HepG2 (cell line): Measurements from ENCODE around the gene SGF29. TPM values are rescaled to one million over a fixed set of nuclear protein-coding genes. Genes with fewer than 3 reads are reported as not detected.

ENCODE experiments used
- ATAC-seq: fragments of 200-7000 bp; cut with Tn5 transposase; 3 replicates; pipeline ENCODE4 v1.9.1; 2020; ENCODE audit warnings: mild to moderate bottlenecking, moderate library complexity
- BruUV-seq: library from RNA; stranded (reverse); fragments of 400-500 nt; replicated peaks from 2 replicates; lab custom pipeline; 2021; lab: Mats Ljungman, UMichigan
- CTCF ChIA-PET: fragments of 300-600 bp; formaldehyde crosslinking; extraction: SDS; loops from one replicate; lab custom pipeline; 2021; ENCODE audit warnings: low total read pairs, inconsistent platforms, low intra/inter-chr PET ratio; lab: Yijun Ruan, JAX
- POLR2A ChIA-PET: fragments of 350-600 bp; sonication (Branson Sonifier 250); formaldehyde crosslinking; loops from one replicate; lab custom pipeline; 2020; ENCODE audit warnings: antibody characterized with exemption, inconsistent platforms; lab: Yijun Ruan, JAX
- DNase-seq: peaks from one replicate; pipeline ENCODE4 v3.0.0-alpha.2; 2015; ENCODE audit warnings: low spot score
- FAIRE-seq: peaks from 3 replicates; lab custom pipeline; 2011; peaks lifted over from hg19 to GRCh38; lab: Jason Lieb, UNC
- H2AFZ ChIP-seq: one replicate; pipeline ENCODE4 v1.6.1; 2011; ENCODE audit warnings: low read length, inconsistent platforms
- H3K27ac ChIP-seq: fragments of 300-600 bp; 3 replicates; pipeline ENCODE4 v1.8.0; 2011; ENCODE audit warnings: mixed run types, mild to moderate bottlenecking, mixed read lengths, low read length, inconsistent platforms; ENCODE audit not compliant: insufficient read depth; ENCODE audit errors: extremely low read length
- H3K27me3 ChIP-seq, 2 experiments: fragments of 200-600 bp in 1 of 2; 2 replicates in 1 of 2; 3 replicates in 1 of 2; pipeline versions ENCODE4 v1.6.0 to v1.8.0; 2011; ENCODE audit warnings: low read length in 2 of 2, mild to moderate bottlenecking in 2 of 2, moderate library complexity in 2 of 2, inconsistent platforms in 1 of 2; ENCODE audit not compliant: insufficient read depth in 2 of 2, control insufficient read depth in 1 of 2
- H3K36me3 ChIP-seq, 2 experiments: fragments of 200-600 bp in 1 of 2; replicated peaks in 1 of 2; 2 replicates in 1 of 2; 3 replicates in 1 of 2; pipeline versions ENCODE4 v1.5.1 to v1.8.0; 2011; ENCODE audit warnings: low read length in 2 of 2, inconsistent platforms in 1 of 2; ENCODE audit not compliant: insufficient read depth in 2 of 2, control insufficient read depth in 1 of 2
- H3K4me1 ChIP-seq: 2 replicates; pipeline ENCODE4 v1.5.1; 2012; ENCODE audit warnings: low read length, inconsistent platforms; ENCODE audit not compliant: insufficient read depth
- H3K4me2 ChIP-seq: 2 replicates; pipeline ENCODE4 v1.6.0; 2011; ENCODE audit warnings: low read depth, low read length, inconsistent platforms
- H3K4me3 ChIP-seq, 3 experiments: fragments of 200-600 bp in 1 of 3; sonication (generic), shearing (Covaris generic) in 1 of 3; replicated peaks in 1 of 3; 2 replicates each; pipeline ENCODE4 v1.5.1; 2011 to 2016; ENCODE audit warnings: low read length in 3 of 3, inconsistent platforms in 2 of 3, low read depth in 2 of 3, mild to moderate bottlenecking in 2 of 3, control low read depth in 1 of 3, mixed read lengths in 1 of 3; ENCODE audit not compliant: insufficient read depth in 1 of 3
- H3K79me2 ChIP-seq: one replicate; pipeline ENCODE4 v1.6.1; 2011; ENCODE audit warnings: low read length, inconsistent platforms; ENCODE audit not compliant: insufficient read depth
- H3K9ac ChIP-seq: 2 replicates; pipeline ENCODE4 v1.6.0; 2011; ENCODE audit warnings: mild to moderate bottlenecking, low read depth, low read length, inconsistent platforms; ENCODE audit not compliant: insufficient read depth
- H3K9me3 ChIP-seq: 2 replicates; pipeline ENCODE4 v1.5.1; 2012; ENCODE audit warnings: mild to moderate bottlenecking, low read length
- H4K20me1 ChIP-seq: 2 replicates; pipeline ENCODE4 v1.6.0; 2011; ENCODE audit warnings: inconsistent platforms, mild to moderate bottlenecking, low read length, moderate library complexity; ENCODE audit not compliant: insufficient read depth
- ARID2 ChIP-seq: sonication (generic); formaldehyde crosslinking; IDR thresholded peaks from 2 replicates; pipeline ENCODE4 v1.8.1; 2022; ENCODE audit warnings: mild to moderate bottlenecking, missing genetic modification reagents, borderline replicate concordance
- CEBPG ChIP-seq: IDR thresholded peaks from 2 replicates; pipeline ENCODE4 v1.6.1; 2016
- EEA1 ChIP-seq: sonication (generic); formaldehyde crosslinking; IDR thresholded peaks from 2 replicates; pipeline ENCODE4 v1.5.1; 2020; ENCODE audit warnings: mild to moderate bottlenecking, missing genetic modification reagents, borderline replicate concordance
- ELF3 ChIP-seq: IDR thresholded peaks from 2 replicates; pipeline ENCODE4 v1.6.1; 2016; ENCODE audit warnings: missing genetic modification reagents, missing compliant biosample characterization
- IKZF1 ChIP-seq: fragments of 450-650 bp; IDR thresholded peaks from 2 replicates; pipeline ENCODE4 v1.7.1; 2016
- PRPF4 ChIP-seq: fragments of 200-400 bp; formaldehyde crosslinking; IDR thresholded peaks from 2 replicates; pipeline ENCODE4 v1.6.1; 2016; ENCODE audit warnings: low read length, low read depth; ENCODE audit not compliant: poor library complexity, severe bottlenecking
- ZBTB42 ChIP-seq: sonication (generic); formaldehyde crosslinking; IDR thresholded peaks from 2 replicates; pipeline ENCODE4 v1.5.0; 2020; ENCODE audit warnings: mild to moderate bottlenecking, missing genetic modification reagents
- ZFY ChIP-seq: sonication (generic); formaldehyde crosslinking; IDR thresholded peaks from 2 replicates; pipeline ENCODE4 v1.4.0; 2020; ENCODE audit warnings: missing genetic modification reagents
- ZFYVE20 ChIP-seq: sonication (generic); formaldehyde crosslinking; IDR thresholded peaks from 2 replicates; pipeline ENCODE4 v1.8.0; 2023; ENCODE audit warnings: low read depth, mild to moderate bottlenecking, moderate library complexity, missing genetic modification reagents, borderline replicate concordance
- ZNF12 ChIP-seq: sonication (generic); formaldehyde crosslinking; IDR thresholded peaks from 2 replicates; pipeline ENCODE4 v1.5.0; 2020; ENCODE audit warnings: missing genetic modification reagents
- ZNF232 ChIP-seq: sonication (generic); formaldehyde crosslinking; IDR thresholded peaks from 2 replicates; pipeline ENCODE4 v1.4.0; 2020; ENCODE audit warnings: missing genetic modification reagents, borderline replicate concordance
- ZNF34 ChIP-seq: sonication (generic); formaldehyde crosslinking; IDR thresholded peaks from 2 replicates; pipeline ENCODE4 v1.4.0; 2020; ENCODE audit warnings: mild to moderate bottlenecking, missing genetic modification reagents, borderline replicate concordance
- ZNF619 ChIP-seq: sonication (generic); formaldehyde crosslinking; IDR thresholded peaks from 2 replicates; pipeline ENCODE4 v1.4.0; 2020; ENCODE audit warnings: mild to moderate bottlenecking, missing genetic modification reagents
- ZNF790 ChIP-seq: sonication (generic); formaldehyde crosslinking; IDR thresholded peaks from 2 replicates; pipeline ENCODE4 v1.8.0; 2022; ENCODE audit warnings: missing genetic modification reagents, mild to moderate bottlenecking, borderline replicate concordance
- WGBS: methylation state at CpG from one replicate; pipeline ENCODE4 v1.1.6; 2017; ENCODE audit warnings: low lambda C conversion rate; 5-methylcytosine and 5-hydroxymethylcytosine counted together
- in situ Hi-C: cut with HindIII; loops from 2 replicates; pipeline ENCODE4 v1.10.0; 2017; ENCODE audit warnings: low pct_unique_long_range_greater_than_20kb; ENCODE audit not compliant: extremely low pct_ligation_motif_present
- intact Hi-C: fragments of 100-400 bp; cut with micrococcal nuclease; formaldehyde crosslinking; loops from one replicate; pipeline ENCODE4 v1.10.0; 2022; ENCODE audit not compliant: unreplicated experiment
- polyA plus RNA-seq, 8 experiments: library from polyadenylated mRNA; depleted of rRNA in 3 of 8; stranded (reverse) in 7 of 8; unstranded in 1 of 8; fragments of >200 nt; fragmentation: Illumina TruSeq in 4 of 8; extraction: Trizol in 4 of 8; gene quantifications; 2 replicates each; pipeline versions ENCODE4 v1.2.1 to v1.2.3, GENCODE V29; 2011 to 2016; ENCODE audit warnings: low read depth in 4 of 8, missing spikeins in 1 of 8, mixed read lengths in 1 of 8; ENCODE audit not compliant: insufficient read depth in 1 of 8
- total RNA-seq, 5 experiments: library from RNA; depleted of rRNA; stranded (reverse); fragments of >200 nt; fragmentation: Illumina TruSeq; extraction: Trizol; gene quantifications; 2 replicates each; pipeline ENCODE4 v1.2.3, GENCODE V29; 2016; ENCODE audit warnings: low read depth in 1 of 5
- TF ChIP-seq, protein P1 (sequence below): sonication (generic); formaldehyde crosslinking; IDR thresholded peaks from 2 replicates; pipeline ENCODE4 v1.4.0; 2020; ENCODE audit warnings: missing genetic modification reagents, borderline replicate concordance
- TF ChIP-seq, protein P2 (sequence below): sonication (generic); formaldehyde crosslinking; IDR thresholded peaks from 2 replicates; pipeline ENCODE4 v1.8.1; 2023; ENCODE audit warnings: missing genetic modification reagents, inconsistent platforms, borderline replicate concordance
- TF ChIP-seq, protein P3 (sequence below): sonication (generic); formaldehyde crosslinking; IDR thresholded peaks from 2 replicates; pipeline ENCODE4 v1.4.0; 2020; ENCODE audit warnings: missing genetic modification reagents

Gene SGF29
- total and polyA plus RNA-seq, 2 of the 13 experiments (the other 11 are each of a cell fraction or from before 2014, with no cell fraction given) = 5.0 to 29.4 TPM

DNA sequence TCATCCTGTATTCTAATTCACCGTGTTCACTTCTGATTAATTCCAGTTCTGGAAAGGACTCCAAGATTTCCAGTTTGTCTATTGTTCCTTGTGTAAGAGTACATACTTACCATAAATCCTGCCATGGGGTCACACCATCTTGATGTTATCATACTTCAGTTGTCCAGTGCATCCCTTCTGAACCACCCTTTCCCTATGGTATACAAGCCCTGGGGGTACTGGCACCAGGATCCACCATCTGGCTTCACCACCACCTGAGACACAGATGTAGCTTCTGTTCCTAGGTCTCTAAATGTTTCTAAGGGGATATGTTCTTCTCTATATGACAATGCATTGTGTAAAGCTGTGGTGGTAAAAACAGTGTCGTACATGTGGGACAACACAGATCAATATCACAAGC is 21.2 kb downstream of the SGF29 start (continued):
- TF ChIP-seq ARID2 = no peak
- TF ChIP-seq ZFY (CRISPR knock-in tag) = no peak
- TF ChIP-seq, protein P1, sequence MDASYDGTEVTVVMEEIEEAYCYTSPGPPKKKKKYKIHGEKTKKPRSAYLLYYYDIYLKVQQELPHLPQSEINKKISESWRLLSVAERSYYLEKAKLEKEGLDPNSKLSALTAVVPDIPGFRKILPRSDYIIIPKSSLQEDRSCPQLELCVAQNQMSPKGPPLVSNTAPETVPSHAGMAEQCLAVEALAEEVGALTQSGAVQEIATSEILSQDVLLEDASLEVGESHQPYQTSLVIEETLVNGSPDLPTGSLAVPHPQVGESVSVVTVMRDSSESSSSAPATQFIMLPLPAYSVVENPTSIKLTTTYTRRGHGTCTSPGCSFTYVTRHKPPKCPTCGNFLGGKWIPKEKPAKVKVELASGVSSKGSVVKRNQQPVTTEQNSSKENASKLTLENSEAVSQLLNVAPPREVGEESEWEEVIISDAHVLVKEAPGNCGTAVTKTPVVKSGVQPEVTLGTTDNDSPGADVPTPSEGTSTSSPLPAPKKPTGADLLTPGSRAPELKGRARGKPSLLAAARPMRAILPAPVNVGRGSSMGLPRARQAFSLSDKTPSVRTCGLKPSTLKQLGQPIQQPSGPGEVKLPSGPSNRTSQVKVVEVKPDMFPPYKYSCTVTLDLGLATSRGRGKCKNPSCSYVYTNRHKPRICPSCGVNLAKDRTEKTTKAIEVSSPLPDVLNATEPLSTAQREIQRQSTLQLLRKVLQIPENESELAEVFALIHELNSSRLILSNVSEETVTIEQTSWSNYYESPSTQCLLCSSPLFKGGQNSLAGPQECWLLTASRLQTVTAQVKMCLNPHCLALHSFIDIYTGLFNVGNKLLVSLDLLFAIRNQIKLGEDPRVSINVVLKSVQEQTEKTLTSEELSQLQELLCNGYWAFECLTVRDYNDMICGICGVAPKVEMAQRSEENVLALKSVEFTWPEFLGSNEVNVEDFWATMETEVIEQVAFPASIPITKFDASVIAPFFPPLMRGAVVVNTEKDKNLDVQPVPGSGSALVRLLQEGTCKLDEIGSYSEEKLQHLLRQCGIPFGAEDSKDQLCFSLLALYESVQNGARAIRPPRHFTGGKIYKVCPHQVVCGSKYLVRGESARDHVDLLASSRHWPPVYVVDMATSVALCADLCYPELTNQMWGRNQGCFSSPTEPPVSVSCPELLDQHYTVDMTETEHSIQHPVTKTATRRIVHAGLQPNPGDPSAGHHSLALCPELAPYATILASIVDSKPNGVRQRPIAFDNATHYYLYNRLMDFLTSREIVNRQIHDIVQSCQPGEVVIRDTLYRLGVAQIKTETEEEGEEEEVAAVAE (CRISPR knock-in tag) = no peak
- no peak for TF ChIP-seq ZNF619 (CRISPR knock-in tag)
- no peak for TF ChIP-seq CEBPG (CRISPR knock-in tag)
- no peak for TF ChIP-seq IKZF1
- no peak for TF ChIP-seq PRPF4
- no peak for TF ChIP-seq ZNF12

DNA sequence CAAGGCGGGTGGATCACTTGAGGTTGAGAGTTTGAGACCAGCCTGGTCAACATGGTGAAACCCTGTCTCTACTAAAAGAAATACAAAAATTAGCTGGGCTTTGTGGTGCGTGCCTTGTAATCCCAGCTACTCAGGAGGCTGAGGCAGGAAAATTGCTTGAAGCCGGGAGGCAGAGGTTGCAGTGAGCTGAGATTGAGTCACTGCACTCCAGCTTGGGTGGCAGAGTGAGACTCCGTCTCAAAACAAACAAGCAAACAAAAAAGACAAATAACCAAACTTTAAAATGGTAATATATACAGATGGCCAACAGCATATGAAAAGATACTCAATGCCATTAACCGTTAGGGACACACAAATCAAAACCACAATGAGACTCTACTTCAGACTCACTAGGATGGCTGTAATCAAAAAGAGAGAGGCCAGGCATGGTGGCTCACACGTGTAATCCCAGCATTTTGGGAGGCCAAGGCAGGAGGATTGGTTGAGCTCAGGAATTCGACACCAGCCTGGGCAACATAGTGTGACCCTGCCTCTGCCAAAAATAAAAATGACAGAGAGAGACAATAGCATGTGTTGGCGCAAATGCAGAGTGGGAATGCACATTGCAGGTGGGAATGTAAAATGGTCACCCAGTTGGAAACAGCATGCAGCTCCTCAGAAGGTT is 21.9 kb downstream of the SGF29 start:
- intact Hi-C loops = no loop called here
- H3K36me3 ChIP-seq = peaks cover 2 to 9% of the 10 kb centered on the region in 2 experiments; a peak in 4 of 5 replicates
- no peak for TF ChIP-seq ZNF34 (CRISPR knock-in tag)
- no peak for TF ChIP-seq ELF3 (CRISPR knock-in tag)
- no peak for TF ChIP-seq ZNF232 (CRISPR knock-in tag)
- TF ChIP-seq ZFYVE20 = no peak
- TF ChIP-seq, protein P2, sequence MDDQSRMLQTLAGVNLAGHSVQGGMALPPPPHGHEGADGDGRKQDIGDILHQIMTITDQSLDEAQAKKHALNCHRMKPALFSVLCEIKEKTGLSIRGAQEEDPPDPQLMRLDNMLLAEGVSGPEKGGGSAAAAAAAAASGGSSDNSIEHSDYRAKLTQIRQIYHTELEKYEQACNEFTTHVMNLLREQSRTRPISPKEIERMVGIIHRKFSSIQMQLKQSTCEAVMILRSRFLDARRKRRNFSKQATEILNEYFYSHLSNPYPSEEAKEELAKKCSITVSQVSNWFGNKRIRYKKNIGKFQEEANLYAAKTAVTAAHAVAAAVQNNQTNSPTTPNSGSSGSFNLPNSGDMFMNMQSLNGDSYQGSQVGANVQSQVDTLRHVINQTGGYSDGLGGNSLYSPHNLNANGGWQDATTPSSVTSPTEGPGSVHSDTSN (CRISPR knock-in tag) = no peak
- TF ChIP-seq ZNF790 = no peak
- no peak for TF ChIP-seq ZBTB42
- no peak for TF ChIP-seq EEA1
- TF ChIP-seq, protein P3, sequence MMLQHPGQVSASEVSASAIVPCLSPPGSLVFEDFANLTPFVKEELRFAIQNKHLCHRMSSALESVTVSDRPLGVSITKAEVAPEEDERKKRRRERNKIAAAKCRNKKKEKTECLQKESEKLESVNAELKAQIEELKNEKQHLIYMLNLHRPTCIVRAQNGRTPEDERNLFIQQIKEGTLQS (CRISPR knock-in tag) = no peak
- H4K20me1 ChIP-seq = no peaks in the 10 kb centered on the region
- no peak overlapping the region for H3K4me3 ChIP-seq
- no peaks in the 10 kb centered on the region for H3K9me3 ChIP-seq
- H3K27ac ChIP-seq = no peak overlapping the region
- BruUV-seq = no TSS peak
- H3K4me2 ChIP-seq = no peak overlapping the region
- in situ Hi-C loops = no loop called here
- WGBS = 94% methylated on average over 8 of the region's 8 CpGs
- H2AFZ ChIP-seq = no peak overlapping the region
- ATAC-seq (no peak), DNase-seq (no peak), FAIRE-seq (no peak)
- POLR2A ChIA-PET = no interaction called here
- no peak overlapping the region for H3K9ac ChIP-seq
- no peaks in the 10 kb centered on the region for H3K27me3 ChIP-seq
- peaks cover 4% of the 10 kb centered on the region for H3K4me1 ChIP-seq
- CTCF ChIA-PET = no interaction called here
- no peaks in the 10 kb centered on the region for H3K79me2 ChIP-seq
